Measurements from ENCODE around the gene WDFY1.

Gene WDFY1

GRCh38 chr2:223956300-223956699 is 11.2 kb upstream of the WDFY1 start (continued):
- TF ChIP-seq ZBTB10 (tag by site-specific recombination; IDR thresholded peaks at IDR 0.05) (no peak), PBX3 (CRISPR knock-in tag; IDR thresholded peaks at IDR 0.05) (no peak), ZNF138 (tag by site-specific recombination; IDR thresholded peaks at IDR 0.05; ENCODE audit: borderline replicate concordance) (no peak), ZNF341 (tag by site-specific recombination; IDR thresholded peaks at IDR 0.05; ENCODE audit: low read depth) (no peak), TRIM28 (IDR thresholded peaks at IDR 0.05; ENCODE audit: borderline replicate concordance, low read length) (no peak), OVOL3 (tag by site-specific recombination; IDR thresholded peaks at IDR 0.05) (no peak), HIC1 (tag by site-specific recombination; IDR thresholded peaks at IDR 0.05) (no peak), ZNF549 (tag by site-specific recombination; IDR thresholded peaks at IDR 0.05) (no peak), ZNF175 (tag by site-specific recombination; IDR thresholded peaks at IDR 0.05) (no peak)

GRCh38 chr2:223954401-223954800 is 9.3 kb upstream of the WDFY1 start:
- H3K36me3 ChIP-seq (ENCODE audit: control insufficient read depth in 2 of 2, insufficient read depth in 1 of 2, low read length in 2 of 2), result peaks cover 0 to 1% of the 10 kb centered on the region in 2 experiments; a peak in 1 of 3 replicates
- H3K9me3 ChIP-seq (ENCODE audit: control insufficient read depth, insufficient read depth, low read depth, low read length), result no peaks in the 10 kb centered on the region
- ChIA-PET POLR2A (interaction anchor here (0.7 kb wide), 1 partner anchor 9 kb away, joined by 3 read pairs; the partner anchor contains the start of gene WDFY1), CTCF (interaction anchor here (0.9 to 2.5 kb wide), 3 partner anchors 9 to 329 kb away, joined by 3 to 14 read pairs (median 4); partner anchors contain the start of gene WDFY1)
- H3K4me1 ChIP-seq (ENCODE audit: control insufficient read depth, insufficient read depth, low read length), result peaks cover 10% of the 10 kb centered on the region
- H3K4me3 ChIP-seq (ENCODE audit: low read depth, low read length), result no peak overlapping the region
- H3K27ac ChIP-seq (ENCODE audit: extremely low read depth, low read depth, low read length), result no peak overlapping the region
- no peak for TF ChIP-seq ZNF2 (tag by site-specific recombination; IDR thresholded peaks at IDR 0.05)
- no peak for TF ChIP-seq MEIS1 (CRISPR knock-in tag; IDR thresholded peaks at IDR 0.05; ENCODE audit: borderline replicate concordance)
- TF ChIP-seq ZBTB48 (tag by site-specific recombination; IDR thresholded peaks at IDR 0.05), result no peak
- TF ChIP-seq SP7 (tag by site-specific recombination; IDR thresholded peaks at IDR 0.05), result no peak
- no peak for TF ChIP-seq PRDM6 (tag by site-specific recombination; IDR thresholded peaks at IDR 0.05)
- no peak for TF ChIP-seq ZNF777 (tag by site-specific recombination; IDR thresholded peaks at IDR 0.05; ENCODE audit: borderline replicate concordance)
- TF ChIP-seq ZNF366 (tag by site-specific recombination; conservative IDR thresholded peaks at IDR 0.05), result no peak
- no peak for TF ChIP-seq ZNF704 (tag by site-specific recombination; IDR thresholded peaks at IDR 0.05)
- TF ChIP-seq ZNF654 (tag by site-specific recombination; IDR thresholded peaks at IDR 0.05; ENCODE audit: low read depth), result no peak
- TF ChIP-seq ZBTB11 (tag by site-specific recombination; conservative IDR thresholded peaks at IDR 0.05; ENCODE audit: low read depth), result no peak
- no peak for TF ChIP-seq ZNF211 (tag by site-specific recombination; IDR thresholded peaks at IDR 0.05; ENCODE audit: low read depth)
- no peak for TF ChIP-seq YY2 (tag by site-specific recombination; IDR thresholded peaks at IDR 0.05)
- TF ChIP-seq BCL6B (tag by site-specific recombination; IDR thresholded peaks at IDR 0.05), result no peak
- no peak for TF ChIP-seq GLI4 (tag by site-specific recombination; IDR thresholded peaks at IDR 0.05)
